Left forelimb (tissue), 1 donor: ENCODE data around the gene ARHGAP45.

Experiments
- DNase-seq: peaks from one replicate; pipeline ENCODE4 v3.0.0-alpha.2; 2018; ENCODE audit warnings: low spot score

ARHGAP45 gene

GRCh38 chr19:1070931-1071791, 4.2 kb downstream of the ARHGAP45 start:
- no peak for DNase-seq

GRCh38 chr19:1072371-1073015, 5.5 kb downstream of the ARHGAP45 start:
- DNase-seq: no peak

- DNase-seq: no peak
Observed at GRCh38 chr19:1073063-1073955, 6.3 kb downstream of the ARHGAP45 start.

- DNase-seq: no peak
Observed at GRCh38 chr19:1073956-1074517, 7.1 kb downstream of the ARHGAP45 start.

GRCh38 chr19:1074544-1075283, 7.7 kb downstream of the ARHGAP45 start:
- DNase-seq: no peak

- no peak for DNase-seq
Observed at GRCh38 chr19:1076046-1076386, 9.0 kb downstream of the ARHGAP45 start.

- no peak for DNase-seq
Observed at GRCh38 chr19:1076951-1077350, 10.0 kb downstream of the ARHGAP45 start.

- no peak for DNase-seq
Observed at GRCh38 chr19:1079566-1080111, 12.7 kb downstream of the ARHGAP45 start.

- DNase-seq: no peak
Observed at GRCh38 chr19:1080360-1081161, 13.6 kb downstream of the ARHGAP45 start.

- DNase-seq: no peak
Observed at GRCh38 chr19:1081301-1082164, 14.6 kb downstream of the ARHGAP45 start.

- DNase-seq: no peak
Observed at GRCh38 chr19:1082165-1082927, 15.4 kb downstream of the ARHGAP45 start.

GRCh38 chr19:1082928-1083816, 16.2 kb downstream of the ARHGAP45 start:
- DNase-seq: no peak

GRCh38 chr19:1084024-1084868, 17.3 kb downstream of the ARHGAP45 start:
- DNase-seq: no peak

GRCh38 chr19:1085053-1085658, 18.2 kb downstream of the ARHGAP45 start:
- no peak for DNase-seq

- DNase-seq: no peak
Observed at GRCh38 chr19:1085676-1086442, 18.9 kb downstream of the ARHGAP45 start.
